Brain microvascular endothelial cell (primary cell): Measurements from ENCODE around the gene EBF4.
"Not testable (repeated sequence)": the region's sequence is repeated elsewhere in the genome, so short reads cannot be mapped to it uniquely, and the experiment has no call there.

Source experiments
- DNase-seq: peaks from one replicate; pipeline ENCODE4 v3.0.0-alpha.2; 2020
- H3K27ac ChIP-seq: fragments of 250-450 bp; sonication (Bioruptor Pico); 2 replicates; pipeline ENCODE4 v1.5.1; 2020; ENCODE audit warnings: mild to moderate bottlenecking, moderate library complexity
- H3K27me3 ChIP-seq: fragments of 250-450 bp; sonication (Bioruptor Pico); replicated peaks from 2 replicates; pipeline ENCODE4 v1.5.1; 2020; ENCODE audit warnings: mild to moderate bottlenecking
- H3K36me3 ChIP-seq: fragments of 250-450 bp; sonication (Bioruptor Pico); replicated peaks from 2 replicates; pipeline ENCODE4 v1.5.1; 2020; ENCODE audit warnings: mild to moderate bottlenecking
- H3K4me3 ChIP-seq: 2 replicates; pipeline ENCODE4 v1.5.1; 2011; ENCODE audit warnings: low read depth, mild to moderate bottlenecking, control low read depth, low read length, moderate library complexity
- in situ Hi-C: cut with HindIII; loops from 2 replicates; pipeline ENCODE4 v1.10.0; 2017; ENCODE audit warnings: low sequenced_read_pairs, low pct_ligation_motif_present
- TF ChIP-seq, protein P1 (sequence below): IDR thresholded peaks from 2 replicates; pipeline ENCODE4 v1.5.1; 2011; ENCODE audit warnings: low read depth, mild to moderate bottlenecking, moderate library complexity, low read length, control low read depth, inconsistent platforms; ENCODE audit errors: missing control alignments

The EBF4 gene

DNA sequence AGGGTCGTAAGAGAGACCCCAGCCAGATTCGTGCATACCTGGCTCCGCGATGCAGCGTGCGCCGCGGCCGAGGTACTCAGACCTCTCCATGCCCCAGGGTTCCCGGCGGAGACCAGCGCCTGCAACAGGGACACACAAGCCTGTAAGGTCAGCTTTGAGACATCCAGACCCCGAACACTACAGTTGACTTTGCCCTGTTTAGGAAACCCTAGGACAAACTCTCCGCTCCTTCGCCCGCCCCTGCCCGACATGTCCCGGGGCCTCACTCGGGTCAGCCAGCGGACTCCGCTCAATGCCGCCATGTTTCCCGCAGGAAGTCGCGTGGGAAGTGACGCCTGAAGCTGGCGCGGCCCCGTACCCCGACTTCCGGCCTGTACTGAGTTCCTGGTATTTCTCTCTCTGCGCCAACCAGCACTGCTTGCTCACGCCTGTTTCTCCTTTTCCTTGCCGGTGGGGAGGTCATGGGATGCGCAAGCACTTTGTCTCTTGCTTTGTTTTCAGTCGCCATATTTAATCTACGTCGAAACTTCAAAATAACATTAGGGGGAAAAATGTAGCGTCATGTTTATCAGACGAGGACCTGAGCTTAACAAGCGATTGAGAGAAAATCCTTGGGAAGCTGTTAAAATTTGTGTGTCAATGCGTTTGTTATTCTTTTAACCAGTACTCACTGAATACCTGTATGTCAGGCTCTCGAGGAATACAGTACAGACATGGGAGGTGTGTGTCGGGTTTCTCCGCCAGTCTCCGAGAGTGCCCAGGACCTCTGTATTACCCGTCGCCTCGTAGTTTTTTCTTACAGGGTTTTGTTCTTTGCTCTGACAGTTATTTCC is 28.5 kb upstream of the EBF4 start, which contains the start of gene IDH3B:
IDH3B (minus strand) TSS at position 330 of the 833 bp plus-strand sequence; CDS start at position 302, 28 bp downstream.
- in situ Hi-C loops = no loop called here
- peak; percentile 92 for DNase-seq
- TF ChIP-seq, protein P1, sequence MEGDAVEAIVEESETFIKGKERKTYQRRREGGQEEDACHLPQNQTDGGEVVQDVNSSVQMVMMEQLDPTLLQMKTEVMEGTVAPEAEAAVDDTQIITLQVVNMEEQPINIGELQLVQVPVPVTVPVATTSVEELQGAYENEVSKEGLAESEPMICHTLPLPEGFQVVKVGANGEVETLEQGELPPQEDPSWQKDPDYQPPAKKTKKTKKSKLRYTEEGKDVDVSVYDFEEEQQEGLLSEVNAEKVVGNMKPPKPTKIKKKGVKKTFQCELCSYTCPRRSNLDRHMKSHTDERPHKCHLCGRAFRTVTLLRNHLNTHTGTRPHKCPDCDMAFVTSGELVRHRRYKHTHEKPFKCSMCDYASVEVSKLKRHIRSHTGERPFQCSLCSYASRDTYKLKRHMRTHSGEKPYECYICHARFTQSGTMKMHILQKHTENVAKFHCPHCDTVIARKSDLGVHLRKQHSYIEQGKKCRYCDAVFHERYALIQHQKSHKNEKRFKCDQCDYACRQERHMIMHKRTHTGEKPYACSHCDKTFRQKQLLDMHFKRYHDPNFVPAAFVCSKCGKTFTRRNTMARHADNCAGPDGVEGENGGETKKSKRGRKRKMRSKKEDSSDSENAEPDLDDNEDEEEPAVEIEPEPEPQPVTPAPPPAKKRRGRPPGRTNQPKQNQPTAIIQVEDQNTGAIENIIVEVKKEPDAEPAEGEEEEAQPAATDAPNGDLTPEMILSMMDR = no peak
- Histone ChIP-seq H3K27ac (peak within 1 kb of the TSS; percentile 96), H3K4me3 (peak within 1 kb of the TSS; percentile 99), H3K27me3 (no peaks in the 10 kb centered on the region), H3K36me3 (peaks cover 20% of the 10 kb centered on the region)

DNA sequence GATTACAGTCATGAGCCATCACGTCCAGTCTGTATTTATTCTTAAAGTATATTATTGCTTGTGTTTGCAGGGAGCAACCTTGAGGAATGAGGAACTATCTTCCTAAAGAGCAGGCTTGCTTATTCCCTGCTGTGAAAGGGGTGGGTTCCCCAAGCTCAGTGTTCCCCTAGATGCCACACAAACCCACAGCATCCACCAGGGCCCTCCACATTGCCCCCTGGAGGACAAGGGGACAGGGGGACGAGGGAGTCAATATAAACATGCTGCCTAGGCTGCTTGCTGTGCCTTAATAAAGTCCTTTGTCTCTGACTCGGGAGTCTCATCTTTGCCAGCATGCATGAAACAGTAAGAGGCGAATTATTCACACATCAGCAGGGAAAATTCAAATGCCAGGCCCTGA is 20.6 kb upstream of the EBF4 start:
- Histone ChIP-seq H3K27me3 (no peaks in the 10 kb centered on the region), H3K36me3 (no peaks in the 10 kb centered on the region), H3K4me3 (no peak overlapping the region), H3K27ac (no peak overlapping the region)
- DNase-seq = no peak
- TF ChIP-seq, protein P1 = peak; percentile 38
- in situ Hi-C loops = no loop called here

DNA sequence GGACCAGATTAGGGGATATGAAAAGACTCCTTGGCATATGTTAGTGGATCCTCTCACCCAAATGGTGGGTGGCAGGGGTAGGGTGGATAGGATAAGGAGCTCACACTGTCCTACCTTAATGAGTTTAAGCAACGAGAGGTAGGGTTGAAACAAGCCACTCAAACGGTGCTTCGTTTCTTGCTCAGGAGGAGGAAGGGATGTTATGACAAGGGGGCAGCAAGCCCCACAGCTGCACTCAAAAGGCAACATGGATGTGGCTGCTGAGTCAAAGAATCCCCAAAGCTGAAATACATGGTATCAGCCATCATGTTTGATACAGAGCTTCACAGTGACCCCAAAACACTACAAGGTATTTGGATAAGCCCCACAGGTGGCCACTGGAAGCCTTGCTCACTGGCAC is 20.1 kb upstream of the EBF4 start:
- Histone ChIP-seq H3K36me3 (no peaks in the 10 kb centered on the region), H3K4me3 (no peak overlapping the region), H3K27me3 (no peaks in the 10 kb centered on the region), H3K27ac (no peak overlapping the region)
- in situ Hi-C loops = no loop called here
- TF ChIP-seq, protein P1 = no peak
- no peak for DNase-seq

DNA sequence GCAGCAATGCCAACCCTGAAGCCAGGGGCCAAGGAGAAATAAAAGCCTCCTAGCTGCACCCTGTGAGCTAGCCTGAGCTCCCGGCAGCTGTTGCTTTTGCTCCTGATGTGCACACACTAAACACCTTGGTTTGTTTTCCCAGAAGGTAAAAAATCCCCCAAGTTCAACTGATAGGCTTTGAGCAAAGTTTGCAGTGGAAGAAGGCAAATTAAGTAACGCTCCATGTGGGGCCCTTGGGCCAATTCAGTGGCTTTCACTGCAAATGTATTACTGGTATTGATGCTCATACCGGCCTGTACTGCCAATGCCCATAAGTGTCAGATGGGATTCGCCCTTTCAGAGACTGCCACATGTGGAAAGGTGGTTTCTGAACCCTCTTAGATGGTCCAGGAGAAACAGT is 19.1 kb upstream of the EBF4 start:
- Histone ChIP-seq H3K27ac (no peak overlapping the region), H3K36me3 (no peaks in the 10 kb centered on the region), H3K4me3 (no peak overlapping the region), H3K27me3 (no peaks in the 10 kb centered on the region)
- DNase-seq = no peak
- TF ChIP-seq, protein P1 = no peak
- in situ Hi-C loops = no loop called here

DNA sequence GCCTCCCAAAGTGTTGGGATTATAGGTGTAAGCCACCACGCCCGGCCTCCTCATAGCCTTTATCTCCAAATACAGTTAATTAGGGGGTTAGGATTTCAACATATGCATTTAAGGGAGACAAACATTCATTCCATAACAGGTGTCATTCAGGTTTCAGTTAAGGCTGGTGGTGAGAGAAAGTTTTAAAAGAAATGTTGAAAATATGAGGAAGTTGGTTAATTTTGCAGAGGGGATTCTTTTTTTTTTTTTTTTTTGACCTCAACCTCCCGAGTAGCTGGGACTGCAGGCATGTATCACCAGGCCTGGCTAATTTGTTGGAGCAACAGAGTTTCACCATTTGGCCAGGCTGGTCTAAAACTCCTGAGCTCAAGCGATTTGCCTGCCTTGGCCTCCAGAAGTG is 12.5 kb upstream of the EBF4 start:
- in situ Hi-C loops = no loop called here
- no peak for DNase-seq
- H3K36me3 ChIP-seq = no peaks in the 10 kb centered on the region
- TF ChIP-seq, protein P1 = no peak
- no peak overlapping the region for H3K4me3 ChIP-seq
- no peaks in the 10 kb centered on the region for H3K27me3 ChIP-seq
- H3K27ac ChIP-seq = no peak overlapping the region

DNA sequence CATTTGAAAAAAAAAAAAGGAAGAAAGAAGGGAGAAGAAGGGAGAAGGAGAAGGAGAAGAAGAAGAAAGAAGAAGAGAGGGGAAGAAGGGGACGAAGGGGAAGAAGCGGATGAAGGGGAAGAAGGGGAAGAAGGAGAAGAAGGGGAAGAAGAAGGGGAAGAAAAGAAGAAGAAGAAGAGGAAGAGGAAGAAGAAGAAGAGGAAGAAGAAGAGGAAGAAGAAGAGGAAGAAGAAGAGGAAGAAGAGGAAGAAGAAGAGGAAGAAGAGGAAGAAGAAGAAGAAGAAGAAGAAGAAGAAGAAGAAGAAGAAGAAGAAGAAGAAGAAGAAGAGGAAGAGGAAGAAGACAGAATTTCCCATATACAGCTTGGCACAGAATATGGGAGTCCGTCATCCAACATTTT is 10.5 kb upstream of the EBF4 start:
- in situ Hi-C loops, H3K36me3 ChIP-seq, H3K27ac ChIP-seq: not testable (repeated sequence)

DNA sequence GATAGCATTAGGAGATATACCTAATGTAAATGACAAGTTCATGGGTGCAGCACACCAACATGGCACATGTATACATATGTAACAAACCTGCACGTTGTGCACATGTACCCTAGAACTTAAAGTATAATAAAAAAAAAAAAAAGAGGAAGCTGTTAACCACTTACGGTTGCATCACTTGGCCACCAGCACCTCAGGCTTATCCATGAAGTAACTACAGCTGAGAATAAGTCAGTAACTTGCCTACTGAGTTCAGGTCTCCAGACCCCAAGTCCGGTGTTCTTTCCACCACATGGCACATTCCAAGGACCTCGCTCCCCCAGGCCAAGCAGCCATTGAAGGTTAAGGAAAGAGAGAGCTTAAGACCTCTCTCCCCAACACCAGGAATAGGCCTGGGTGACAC is 7.8 kb upstream of the EBF4 start:
- H3K27ac ChIP-seq, in situ Hi-C loops, H3K36me3 ChIP-seq, DNase-seq, H3K27me3 ChIP-seq, H3K4me3 ChIP-seq: not testable (repeated sequence)

More for the DNA sequence above, 10.5 kb upstream of the EBF4 start:
- H3K27me3 ChIP-seq, DNase-seq, H3K4me3 ChIP-seq: not testable (repeated sequence)
